WTC11 (cell line): ENCODE measurements around the gene CDKN3. TPM values are rescaled to one million over a fixed set of nuclear protein-coding genes. Genes with fewer than 3 reads are reported as not detected.

Source experiments
- ATAC-seq: fragments of 200-7000 bp; cut with Tn5 transposase; 2 replicates; pipeline ENCODE4 v1.10.0; 2021; ENCODE audit warnings: mild to moderate bottlenecking, moderate library complexity
- CTCF ChIA-PET: fragments of 300-600 bp; sonication (Branson Sonifier 250); formaldehyde crosslinking; loops from one replicate; lab custom pipeline; 2021; ENCODE audit warnings: antibody characterized with exemption; lab: Charles Lee
- POLR2A ChIA-PET: fragments of 350-600 bp; sonication (Branson Sonifier 250); formaldehyde crosslinking; loops from one replicate; lab custom pipeline; 2021; ENCODE audit warnings: antibody characterized with exemption; lab: Charles Lee
- DNase-seq: peaks from one replicate; pipeline ENCODE4 v3.0.0; 2021; ENCODE audit warnings: low spot score
- H3K27ac Mint-ChIP-seq: 2 replicates; pipeline ENCODE4 v1.8.0; 2021; ENCODE audit warnings: mixed read lengths
- H3K27me3 Mint-ChIP-seq: 2 replicates; pipeline ENCODE4 v1.8.0; 2021; ENCODE audit warnings: low read depth, mild to moderate bottlenecking, moderate library complexity, mixed read lengths
- H3K36me3 Mint-ChIP-seq: 2 replicates; pipeline ENCODE4 v1.8.0; 2021; ENCODE audit warnings: mixed read lengths
- H3K4me1 Mint-ChIP-seq: 2 replicates; pipeline ENCODE4 v1.8.0; 2022; ENCODE audit warnings: mixed read lengths
- H3K4me3 Mint-ChIP-seq: 2 replicates; pipeline ENCODE4 v1.8.0; 2021; ENCODE audit warnings: mild to moderate bottlenecking, moderate library complexity, mixed read lengths
- H3K9me3 Mint-ChIP-seq: 2 replicates; pipeline ENCODE4 v1.8.0; 2021; ENCODE audit warnings: mixed read lengths
- CREM ChIP-seq: sonication (generic); formaldehyde crosslinking; IDR thresholded peaks from 2 replicates; pipeline ENCODE4 v1.8.1; 2022; ENCODE audit warnings: mild to moderate bottlenecking, missing genetic modification reagents, moderate library complexity
- FOXJ3 ChIP-seq: sonication (generic); formaldehyde crosslinking; IDR thresholded peaks from 2 replicates; pipeline ENCODE4 v1.9.0; 2021; ENCODE audit warnings: missing genetic modification reagents, mild to moderate bottlenecking, borderline replicate concordance
- FOXK1 ChIP-seq: sonication (generic); formaldehyde crosslinking; IDR thresholded peaks from 2 replicates; pipeline ENCODE4 v1.8.0; 2022; ENCODE audit warnings: mild to moderate bottlenecking, moderate library complexity, missing genetic modification reagents
- FOXP1 ChIP-seq: sonication (generic); formaldehyde crosslinking; IDR thresholded peaks from 2 replicates; pipeline ENCODE4 v1.8.0; 2022; ENCODE audit warnings: missing genetic modification reagents, mild to moderate bottlenecking, moderate library complexity, borderline replicate concordance
- GABPB1 ChIP-seq: sonication (generic); formaldehyde crosslinking; IDR thresholded peaks from 2 replicates; pipeline ENCODE4 v1.8.1; 2023; ENCODE audit warnings: mild to moderate bottlenecking, missing genetic modification reagents
- IRF2 ChIP-seq: sonication (generic); formaldehyde crosslinking; IDR thresholded peaks from 2 replicates; pipeline ENCODE4 v1.8.0; 2022; ENCODE audit warnings: low read depth, missing genetic modification reagents, borderline replicate concordance
- NFATC4 ChIP-seq: fragments of 250-450 bp; sonication (Bioruptor Pico); IDR thresholded peaks from 2 replicates; pipeline ENCODE4 v1.9.0; 2021; ENCODE audit warnings: mild to moderate bottlenecking
- NFYB ChIP-seq: sonication (generic); formaldehyde crosslinking; conservative IDR thresholded peaks from 2 replicates; pipeline ENCODE4 v1.8.0; 2022; ENCODE audit warnings: low read depth, missing genetic modification reagents
- NR3C1 ChIP-seq: sonication (generic); formaldehyde crosslinking; conservative IDR thresholded peaks from 2 replicates; pipeline ENCODE4 v1.8.1; 2023; ENCODE audit warnings: low read depth, mild to moderate bottlenecking, missing genetic modification reagents
- SP1 ChIP-seq: sonication (generic); formaldehyde crosslinking; conservative IDR thresholded peaks from 2 replicates; pipeline ENCODE4 v1.8.1; 2022; ENCODE audit warnings: missing genetic modification reagents
- TCF7 ChIP-seq: sonication (generic); formaldehyde crosslinking; IDR thresholded peaks from 2 replicates; pipeline ENCODE4 v1.8.0; 2022; ENCODE audit warnings: mild to moderate bottlenecking, low read depth, missing genetic modification reagents, moderate library complexity
- ZNF138 ChIP-seq: sonication (generic); formaldehyde crosslinking; conservative IDR thresholded peaks from 2 replicates; pipeline ENCODE4 v1.8.1; 2022; ENCODE audit warnings: mild to moderate bottlenecking, moderate library complexity, missing genetic modification reagents
- ZNF263 ChIP-seq: sonication (generic); formaldehyde crosslinking; IDR thresholded peaks from 2 replicates; pipeline ENCODE4 v1.8.1; 2022; ENCODE audit warnings: low read depth, mild to moderate bottlenecking, moderate library complexity, missing genetic modification reagents
- total RNA-seq: library from RNA; stranded (reverse); gene quantifications from 3 replicates; pipeline ENCODE4 v1.2.3, GENCODE V29; 2021
- TF ChIP-seq, protein P1 (sequence below): sonication (generic); formaldehyde crosslinking; IDR thresholded peaks from 2 replicates; pipeline ENCODE4 v1.8.0; 2022; ENCODE audit warnings: mild to moderate bottlenecking, missing genetic modification reagents
- TF ChIP-seq, protein P2 (sequence below): fragments of 200-600 bp; IDR thresholded peaks from 2 replicates; pipeline ENCODE4 v1.8.0; 2022; ENCODE audit warnings: antibody characterized with exemption
- TF ChIP-seq, protein P3 (sequence below): sonication (generic); formaldehyde crosslinking; conservative IDR thresholded peaks from 2 replicates; pipeline ENCODE4 v1.8.1; 2023; ENCODE audit warnings: mild to moderate bottlenecking, low read depth, missing genetic modification reagents, moderate library complexity
- TF ChIP-seq, protein P4 (sequence below): fragments of 250-450 bp; sonication (Bioruptor Pico); IDR thresholded peaks from 2 replicates; pipeline ENCODE4 v2.1.2; 2022; ENCODE audit warnings: mild to moderate bottlenecking, moderate library complexity
- TF ChIP-seq, protein P5 (sequence below): sonication (generic); formaldehyde crosslinking; IDR thresholded peaks from 2 replicates; pipeline ENCODE4 v1.8.1; 2023; ENCODE audit warnings: mild to moderate bottlenecking, missing genetic modification reagents, moderate library complexity
- TF ChIP-seq, protein P6 (sequence below): sonication (generic); formaldehyde crosslinking; IDR thresholded peaks from 2 replicates; pipeline ENCODE4 v1.8.1; 2023; ENCODE audit warnings: mild to moderate bottlenecking, missing genetic modification reagents, borderline replicate concordance

Gene CDKN3
- total RNA-seq, 1 experiment from 2014 or later: 55.4 TPM

DNA sequence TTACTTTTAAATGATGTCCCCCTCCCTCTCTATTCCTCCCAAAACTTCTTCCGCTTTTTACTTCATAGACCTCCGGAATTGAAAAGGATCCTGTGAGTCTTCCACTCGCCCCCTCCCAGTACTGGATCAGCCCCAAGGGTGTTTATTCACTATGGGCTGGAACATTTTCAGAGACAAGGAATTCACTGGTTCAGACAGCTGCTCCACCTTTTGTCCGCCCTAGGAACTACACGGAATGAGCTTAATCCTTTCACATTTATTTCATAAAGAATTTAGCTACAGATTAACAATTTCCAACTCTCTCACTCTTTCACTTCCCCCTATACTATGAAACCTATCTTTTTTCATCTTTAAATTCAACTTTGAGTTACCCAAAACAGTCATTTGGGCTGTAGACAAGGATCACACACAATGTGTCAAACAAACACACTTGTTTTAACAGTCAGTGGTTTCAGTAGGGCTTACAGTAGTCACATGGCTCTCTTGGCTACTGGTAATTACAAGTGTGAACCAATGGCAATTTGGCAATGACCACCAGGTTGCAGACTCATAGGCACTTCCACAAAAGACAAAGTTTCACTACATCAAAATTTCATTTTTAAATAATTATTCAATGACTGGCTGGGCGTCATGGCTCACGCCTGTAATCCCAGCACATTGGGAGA is 23.8 kb downstream of the CDKN3 start:
- Mint-ChIP-seq H3K4me3 (no peak overlapping the region), H3K27me3 (no peaks in the 10 kb centered on the region), H3K36me3 (peaks cover 13% of the 10 kb centered on the region), H3K9me3 (no peaks in the 10 kb centered on the region), H3K4me1 (peaks cover 5% of the 10 kb centered on the region), H3K27ac (no peak overlapping the region; the same call in 1 of the 2 replicates)
- ATAC-seq (peak; percentile 95), DNase-seq (peak; percentile 59)
- no peak for TF ChIP-seq CREM
- TF ChIP-seq IRF2 (CRISPR knock-in tag): no peak
- no peak for TF ChIP-seq NFYB (CRISPR knock-in tag)
- no peak for TF ChIP-seq FOXP1 (CRISPR knock-in tag)
- no peak for TF ChIP-seq ZNF263 (CRISPR knock-in tag)
- TF ChIP-seq, protein P1, sequence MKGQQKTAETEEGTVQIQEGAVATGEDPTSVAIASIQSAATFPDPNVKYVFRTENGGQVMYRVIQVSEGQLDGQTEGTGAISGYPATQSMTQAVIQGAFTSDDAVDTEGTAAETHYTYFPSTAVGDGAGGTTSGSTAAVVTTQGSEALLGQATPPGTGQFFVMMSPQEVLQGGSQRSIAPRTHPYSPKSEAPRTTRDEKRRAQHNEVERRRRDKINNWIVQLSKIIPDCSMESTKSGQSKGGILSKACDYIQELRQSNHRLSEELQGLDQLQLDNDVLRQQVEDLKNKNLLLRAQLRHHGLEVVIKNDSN (CRISPR knock-in tag): no peak
- no peak for TF ChIP-seq FOXJ3 (CRISPR knock-in tag)
- TF ChIP-seq, protein P2, sequence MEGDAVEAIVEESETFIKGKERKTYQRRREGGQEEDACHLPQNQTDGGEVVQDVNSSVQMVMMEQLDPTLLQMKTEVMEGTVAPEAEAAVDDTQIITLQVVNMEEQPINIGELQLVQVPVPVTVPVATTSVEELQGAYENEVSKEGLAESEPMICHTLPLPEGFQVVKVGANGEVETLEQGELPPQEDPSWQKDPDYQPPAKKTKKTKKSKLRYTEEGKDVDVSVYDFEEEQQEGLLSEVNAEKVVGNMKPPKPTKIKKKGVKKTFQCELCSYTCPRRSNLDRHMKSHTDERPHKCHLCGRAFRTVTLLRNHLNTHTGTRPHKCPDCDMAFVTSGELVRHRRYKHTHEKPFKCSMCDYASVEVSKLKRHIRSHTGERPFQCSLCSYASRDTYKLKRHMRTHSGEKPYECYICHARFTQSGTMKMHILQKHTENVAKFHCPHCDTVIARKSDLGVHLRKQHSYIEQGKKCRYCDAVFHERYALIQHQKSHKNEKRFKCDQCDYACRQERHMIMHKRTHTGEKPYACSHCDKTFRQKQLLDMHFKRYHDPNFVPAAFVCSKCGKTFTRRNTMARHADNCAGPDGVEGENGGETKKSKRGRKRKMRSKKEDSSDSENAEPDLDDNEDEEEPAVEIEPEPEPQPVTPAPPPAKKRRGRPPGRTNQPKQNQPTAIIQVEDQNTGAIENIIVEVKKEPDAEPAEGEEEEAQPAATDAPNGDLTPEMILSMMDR: peak; percentile 47; the same call in 1 of the 2 replicates
- TF ChIP-seq NFATC4 (CRISPR knock-in tag): 0 out of 2 replicates have a peak, but pooled peaks have one; percentile 11
- TF ChIP-seq, protein P3, sequence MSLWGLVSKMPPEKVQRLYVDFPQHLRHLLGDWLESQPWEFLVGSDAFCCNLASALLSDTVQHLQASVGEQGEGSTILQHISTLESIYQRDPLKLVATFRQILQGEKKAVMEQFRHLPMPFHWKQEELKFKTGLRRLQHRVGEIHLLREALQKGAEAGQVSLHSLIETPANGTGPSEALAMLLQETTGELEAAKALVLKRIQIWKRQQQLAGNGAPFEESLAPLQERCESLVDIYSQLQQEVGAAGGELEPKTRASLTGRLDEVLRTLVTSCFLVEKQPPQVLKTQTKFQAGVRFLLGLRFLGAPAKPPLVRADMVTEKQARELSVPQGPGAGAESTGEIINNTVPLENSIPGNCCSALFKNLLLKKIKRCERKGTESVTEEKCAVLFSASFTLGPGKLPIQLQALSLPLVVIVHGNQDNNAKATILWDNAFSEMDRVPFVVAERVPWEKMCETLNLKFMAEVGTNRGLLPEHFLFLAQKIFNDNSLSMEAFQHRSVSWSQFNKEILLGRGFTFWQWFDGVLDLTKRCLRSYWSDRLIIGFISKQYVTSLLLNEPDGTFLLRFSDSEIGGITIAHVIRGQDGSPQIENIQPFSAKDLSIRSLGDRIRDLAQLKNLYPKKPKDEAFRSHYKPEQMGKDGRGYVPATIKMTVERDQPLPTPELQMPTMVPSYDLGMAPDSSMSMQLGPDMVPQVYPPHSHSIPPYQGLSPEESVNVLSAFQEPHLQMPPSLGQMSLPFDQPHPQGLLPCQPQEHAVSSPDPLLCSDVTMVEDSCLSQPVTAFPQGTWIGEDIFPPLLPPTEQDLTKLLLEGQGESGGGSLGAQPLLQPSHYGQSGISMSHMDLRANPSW (CRISPR knock-in tag): no peak
- ChIA-PET POLR2A (interaction anchor here (1.1 kb wide), 1 partner anchor 24 kb away, joined by 5 read pairs; the partner anchor contains the start of gene CDKN3), CTCF (interaction anchor here (0.6 to 2.4 kb wide), 26 partner anchors 9 to 384 kb away, joined by 3 to 45 read pairs (median 4); partner anchors contain the start of genes CDKN3 and CGRRF1)

DNA sequence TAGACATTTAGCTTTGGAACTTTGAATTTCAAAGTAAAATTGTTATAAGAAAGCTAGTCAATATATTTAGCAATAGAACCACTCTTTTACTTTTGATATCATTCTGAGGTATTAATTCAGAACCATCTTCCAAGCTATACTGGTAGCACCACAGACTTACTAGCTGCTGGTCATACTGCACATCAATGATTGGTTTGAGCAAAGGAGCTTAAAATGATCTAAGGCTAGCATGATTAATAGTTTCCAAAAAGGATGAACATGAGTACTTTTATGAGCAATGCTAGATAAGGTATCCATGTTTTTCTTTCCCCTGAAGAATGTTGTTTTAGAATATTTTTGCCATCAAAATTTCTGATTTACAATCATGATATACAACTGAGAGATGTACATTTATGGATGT is 27.2 kb downstream of the CDKN3 start:
- ATAC-seq: no peak
- Mint-ChIP-seq H3K4me3 (no peak overlapping the region), H3K9me3 (no peaks in the 10 kb centered on the region), H3K36me3 (peaks cover 29% of the 10 kb centered on the region), H3K4me1 (peaks cover 5% of the 10 kb centered on the region), H3K27ac (no peak overlapping the region), H3K27me3 (no peaks in the 10 kb centered on the region)
- POLR2A ChIA-PET: no interaction called here
- DNase-seq: no peak
- CTCF ChIA-PET: interaction anchor here (1.4 to 2.6 kb wide), 2 partner anchors 57 to 95 kb away, joined by 4 to 14 read pairs; no protein-coding TSS in a partner anchor
- TF ChIP-seq FOXJ3 (CRISPR knock-in tag) (no peak), FOXK1 (no peak), NFATC4 (CRISPR knock-in tag) (no peak), TCF7 (CRISPR knock-in tag) (no peak), GABPB1 (CRISPR knock-in tag) (no peak), CREM (no peak), NR3C1 (CRISPR knock-in tag) (no peak), ZNF138 (CRISPR knock-in tag) (no peak), SP1 (CRISPR knock-in tag) (no peak), IRF2 (CRISPR knock-in tag) (no peak)
- TF ChIP-seq, protein P4, sequence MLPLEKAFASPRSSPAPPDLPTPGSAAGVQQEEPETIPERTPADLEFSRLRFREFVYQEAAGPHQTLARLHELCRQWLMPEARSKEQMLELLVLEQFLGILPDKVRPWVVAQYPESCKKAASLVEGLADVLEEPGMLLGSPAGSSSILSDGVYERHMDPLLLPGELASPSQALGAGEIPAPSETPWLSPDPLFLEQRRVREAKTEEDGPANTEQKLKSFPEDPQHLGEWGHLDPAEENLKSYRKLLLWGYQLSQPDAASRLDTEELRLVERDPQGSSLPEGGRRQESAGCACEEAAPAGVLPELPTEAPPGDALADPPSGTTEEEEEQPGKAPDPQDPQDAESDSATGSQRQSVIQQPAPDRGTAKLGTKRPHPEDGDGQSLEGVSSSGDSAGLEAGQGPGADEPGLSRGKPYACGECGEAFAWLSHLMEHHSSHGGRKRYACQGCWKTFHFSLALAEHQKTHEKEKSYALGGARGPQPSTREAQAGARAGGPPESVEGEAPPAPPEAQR: no peak
- TF ChIP-seq, protein P5, sequence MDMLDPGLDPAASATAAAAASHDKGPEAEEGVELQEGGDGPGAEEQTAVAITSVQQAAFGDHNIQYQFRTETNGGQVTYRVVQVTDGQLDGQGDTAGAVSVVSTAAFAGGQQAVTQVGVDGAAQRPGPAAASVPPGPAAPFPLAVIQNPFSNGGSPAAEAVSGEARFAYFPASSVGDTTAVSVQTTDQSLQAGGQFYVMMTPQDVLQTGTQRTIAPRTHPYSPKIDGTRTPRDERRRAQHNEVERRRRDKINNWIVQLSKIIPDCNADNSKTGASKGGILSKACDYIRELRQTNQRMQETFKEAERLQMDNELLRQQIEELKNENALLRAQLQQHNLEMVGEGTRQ (CRISPR knock-in tag): no peak
- TF ChIP-seq, protein P6, sequence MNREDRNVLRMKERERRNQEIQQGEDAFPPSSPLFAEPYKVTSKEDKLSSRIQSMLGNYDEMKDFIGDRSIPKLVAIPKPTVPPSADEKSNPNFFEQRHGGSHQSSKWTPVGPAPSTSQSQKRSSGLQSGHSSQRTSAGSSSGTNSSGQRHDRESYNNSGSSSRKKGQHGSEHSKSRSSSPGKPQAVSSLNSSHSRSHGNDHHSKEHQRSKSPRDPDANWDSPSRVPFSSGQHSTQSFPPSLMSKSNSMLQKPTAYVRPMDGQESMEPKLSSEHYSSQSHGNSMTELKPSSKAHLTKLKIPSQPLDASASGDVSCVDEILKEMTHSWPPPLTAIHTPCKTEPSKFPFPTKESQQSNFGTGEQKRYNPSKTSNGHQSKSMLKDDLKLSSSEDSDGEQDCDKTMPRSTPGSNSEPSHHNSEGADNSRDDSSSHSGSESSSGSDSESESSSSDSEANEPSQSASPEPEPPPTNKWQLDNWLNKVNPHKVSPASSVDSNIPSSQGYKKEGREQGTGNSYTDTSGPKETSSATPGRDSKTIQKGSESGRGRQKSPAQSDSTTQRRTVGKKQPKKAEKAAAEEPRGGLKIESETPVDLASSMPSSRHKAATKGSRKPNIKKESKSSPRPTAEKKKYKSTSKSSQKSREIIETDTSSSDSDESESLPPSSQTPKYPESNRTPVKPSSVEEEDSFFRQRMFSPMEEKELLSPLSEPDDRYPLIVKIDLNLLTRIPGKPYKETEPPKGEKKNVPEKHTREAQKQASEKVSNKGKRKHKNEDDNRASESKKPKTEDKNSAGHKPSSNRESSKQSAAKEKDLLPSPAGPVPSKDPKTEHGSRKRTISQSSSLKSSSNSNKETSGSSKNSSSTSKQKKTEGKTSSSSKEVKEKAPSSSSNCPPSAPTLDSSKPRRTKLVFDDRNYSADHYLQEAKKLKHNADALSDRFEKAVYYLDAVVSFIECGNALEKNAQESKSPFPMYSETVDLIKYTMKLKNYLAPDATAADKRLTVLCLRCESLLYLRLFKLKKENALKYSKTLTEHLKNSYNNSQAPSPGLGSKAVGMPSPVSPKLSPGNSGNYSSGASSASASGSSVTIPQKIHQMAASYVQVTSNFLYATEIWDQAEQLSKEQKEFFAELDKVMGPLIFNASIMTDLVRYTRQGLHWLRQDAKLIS (CRISPR knock-in tag): no peak
